ENCODE data around the gene MS4A7.

DNA sequence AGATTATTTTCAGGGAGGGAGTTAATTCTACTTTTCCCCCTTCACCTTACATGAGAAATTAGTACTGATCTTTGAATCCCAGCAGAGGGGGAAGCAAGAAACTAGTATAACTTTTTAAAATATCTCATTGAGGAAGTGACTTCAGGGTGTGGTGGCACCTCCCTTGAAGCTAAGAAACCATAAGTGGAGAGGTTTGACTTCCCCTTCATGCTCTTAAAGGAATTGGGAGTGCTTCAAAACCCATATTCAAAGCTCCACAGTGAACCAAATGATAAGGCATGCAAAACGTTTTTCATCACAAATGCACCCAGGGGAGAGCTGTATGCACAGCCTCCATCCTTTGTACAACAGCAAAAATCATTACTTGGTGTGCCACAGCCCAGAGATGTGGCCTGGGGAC is 18.5 kb downstream of the MS4A7 start:
- TF ChIP-seq CTCF (IDR thresholded peaks at IDR 0.05; ENCODE audit: insufficient read depth, low read depth, low read length) (no peak), EZH2 (IDR thresholded peaks at IDR 0.05; ENCODE audit: insufficient read depth, low read length) (no peak)
